Measurements from ENCODE around the gene SSBP3.

DNA sequence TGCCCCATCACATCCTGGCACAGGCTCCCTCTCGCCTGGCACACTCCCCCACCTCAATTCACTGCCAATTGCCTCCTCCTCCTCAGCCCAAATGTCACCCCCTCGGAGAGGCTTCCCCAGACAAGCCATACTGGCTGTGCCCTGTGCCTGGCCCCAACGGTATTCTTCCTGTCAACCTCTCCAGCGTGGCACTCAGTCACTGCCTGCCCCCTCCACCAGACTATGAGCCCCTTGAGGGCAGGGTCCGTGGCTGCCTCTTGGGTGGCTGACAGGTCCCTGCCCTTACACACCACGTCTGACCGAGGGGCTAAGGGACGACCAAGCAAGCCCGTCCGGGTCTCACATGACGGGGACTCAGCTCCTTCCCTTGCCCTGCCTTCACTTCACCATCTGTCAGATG, 131.3 kb downstream of the SSBP3 start:
- TF ChIP-seq RAD21 (IDR thresholded peaks at IDR 0.05; ENCODE audit: low read length) (no peak), USF2 (IDR thresholded peaks at IDR 0.05; ENCODE audit: borderline replicate concordance, low read depth, low read length) (no peak), CHD2 (IDR thresholded peaks at IDR 0.05; ENCODE audit: low read length, partially characterized antibody) (no peak), RFX5 (IDR thresholded peaks at IDR 0.05; ENCODE audit: low read length) (no peak), FOSL2 (IDR thresholded peaks at IDR 0.05; ENCODE audit: borderline replicate concordance, low read depth) (no peak), CTCF (IDR thresholded peaks at IDR 0.05) (no peak), POLR2AphosphoS5 (IDR thresholded peaks at IDR 0.05; ENCODE audit: low read depth, low read length) (no peak), ZBTB33 (IDR thresholded peaks at IDR 0.05; ENCODE audit: borderline replicate concordance, low read depth) (no peak), GABPA (IDR thresholded peaks at IDR 0.05; ENCODE audit: low read depth) (no peak), YY1 (IDR thresholded peaks at IDR 0.05; ENCODE audit: low read depth) (no peak), EP300 (IDR thresholded peaks at IDR 0.05; ENCODE audit: borderline replicate concordance in 1 of 2, low read depth in 1 of 2, low read length in 1 of 2) (no peak), MXI1 (IDR thresholded peaks at IDR 0.05; ENCODE audit: low read depth, low read length) (no peak)
